Stimulated activated CD8-positive, alpha-beta memory T cell treated with anti-CD3 and anti-CD28 coated beads, Interleukin-15, amount 100 ng/mL, for 24 hours (primary cell): ENCODE data around the gene ADGRF5.
A peak's percentile ranks its signal among the peaks of the same experiment; 100 is the strongest.
"Not testable (repeated sequence)": the region's sequence is repeated elsewhere in the genome, so short reads cannot be mapped to it uniquely, and the experiment has no call there.

Experiments used
- DNase-seq: peaks from one replicate; pipeline ENCODE4 v3.0.0-alpha.2; 2020; ENCODE audit warnings: low read depth

The ADGRF5 gene

GRCh38 chr6:46894433-46894832, 27.3 kb downstream of the ADGRF5 start:
- no peak for DNase-seq

DNA sequence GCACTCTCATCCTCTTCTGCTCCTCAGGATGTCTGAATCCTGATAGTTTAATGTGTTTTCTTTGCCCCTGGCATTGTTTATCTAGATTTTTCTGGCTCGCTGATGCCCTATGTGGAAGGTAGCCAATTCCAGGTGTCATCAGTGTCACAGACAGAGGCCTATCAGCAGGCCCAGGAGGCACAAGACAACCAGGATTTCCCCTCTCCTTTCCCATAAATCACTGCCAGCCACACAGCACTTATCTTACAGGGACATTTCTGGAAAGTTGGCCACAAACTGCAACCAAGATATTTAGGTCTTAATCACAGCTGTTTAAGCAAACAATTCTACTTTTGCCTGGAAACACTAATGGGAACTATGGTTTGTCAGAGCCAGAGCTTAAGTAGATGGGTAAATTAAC, 28.1 kb downstream of the ADGRF5 start:
- no peak for DNase-seq

DNA sequence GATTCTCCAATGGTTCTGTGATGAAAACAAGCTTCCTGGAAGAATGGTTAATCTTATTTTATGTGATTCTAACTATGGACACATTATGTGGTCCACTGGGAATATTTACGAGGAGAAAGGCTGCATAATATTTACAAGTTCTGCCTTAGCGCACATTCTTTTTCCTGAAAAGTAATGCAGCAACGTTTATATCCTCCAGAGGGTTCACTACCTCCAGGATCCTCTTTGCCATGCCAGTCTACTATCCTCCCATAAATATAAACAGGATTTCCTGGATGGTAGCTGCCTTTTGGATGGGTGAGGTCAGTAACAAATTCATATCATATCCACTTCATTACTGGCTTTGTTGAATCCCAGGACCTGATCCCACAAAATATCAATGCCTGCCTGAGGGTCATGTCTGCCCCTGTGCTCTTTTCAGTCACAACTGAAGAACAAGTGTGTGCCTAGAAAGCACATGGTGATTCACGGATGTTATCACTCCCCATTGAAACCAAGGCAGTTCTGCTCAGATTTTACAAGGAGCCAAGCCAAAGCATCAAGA, 30.4 kb downstream of the ADGRF5 start:
- DNase-seq, result no peak

- no peak for DNase-seq
Measured at GRCh38 chr6:46888578-46888977, 33.2 kb downstream of the ADGRF5 start.

DNA sequence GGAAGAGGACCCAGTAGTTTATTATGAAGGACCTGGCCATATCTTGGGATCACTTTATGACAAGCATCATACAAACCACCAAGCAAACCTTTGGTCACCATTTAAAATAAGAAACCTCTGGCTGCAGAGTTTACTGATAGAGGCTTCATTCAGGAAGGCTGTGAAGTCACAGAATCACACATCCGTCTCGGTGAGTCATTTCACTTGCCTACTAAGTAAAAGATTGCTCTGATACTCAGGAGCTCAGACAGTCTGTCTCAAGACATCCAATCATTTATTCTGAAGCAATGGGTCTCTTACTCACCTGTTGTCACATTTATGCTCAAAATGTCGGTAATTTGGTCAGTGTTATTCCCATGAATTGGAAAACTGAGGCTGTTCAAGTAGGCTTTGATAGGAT, 33.7 kb downstream of the ADGRF5 start:
- no peak for DNase-seq

GRCh38 chr6:46882645-46883044, 39.1 kb downstream of the ADGRF5 start:
- DNase-seq, result no peak

DNA sequence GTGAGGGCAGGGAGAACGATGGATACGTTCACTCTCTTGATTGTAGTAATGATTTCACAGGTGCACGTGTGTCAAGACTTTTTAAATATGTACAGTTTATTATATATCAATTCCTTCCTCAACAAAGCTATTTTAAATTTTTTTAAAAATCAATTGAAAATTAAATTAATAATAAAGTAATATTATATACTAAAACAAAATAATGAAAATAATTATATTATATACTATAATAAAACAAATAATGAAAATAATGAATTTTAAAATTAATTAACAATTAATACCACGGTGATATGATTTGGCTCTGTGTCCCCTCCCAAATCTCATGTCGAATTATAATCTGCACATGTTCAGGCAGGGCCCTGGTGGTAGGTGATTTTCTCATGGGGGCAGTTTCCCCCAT, 42.7 kb downstream of the ADGRF5 start:
- no peak for DNase-seq

GRCh38 chr6:46876126-46876525, 45.6 kb downstream of the ADGRF5 start:
- DNase-seq, result no peak

- no peak for DNase-seq
Measured at GRCh38 chr6:46867411-46867810, 54.3 kb downstream of the ADGRF5 start.

DNA sequence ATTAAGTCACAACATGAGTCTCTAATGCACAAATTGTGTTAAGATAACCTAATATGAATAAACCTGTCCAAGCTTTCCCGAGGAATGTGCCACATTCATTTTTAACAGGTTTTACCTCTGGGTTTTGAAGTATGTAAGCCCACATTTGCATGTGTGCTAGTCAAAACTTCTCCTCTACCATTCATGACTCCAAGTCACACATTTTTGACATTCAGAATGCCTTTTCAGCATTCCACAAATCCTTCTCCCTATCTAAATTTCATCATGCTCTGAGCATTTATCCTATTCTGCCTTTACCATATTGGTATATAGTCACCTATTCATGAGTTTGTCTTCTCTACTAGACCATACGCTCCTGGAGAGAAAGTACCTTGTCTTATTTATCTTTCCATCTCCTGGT, 56.5 kb downstream of the ADGRF5 start:
- DNase-seq, result no peak

DNA sequence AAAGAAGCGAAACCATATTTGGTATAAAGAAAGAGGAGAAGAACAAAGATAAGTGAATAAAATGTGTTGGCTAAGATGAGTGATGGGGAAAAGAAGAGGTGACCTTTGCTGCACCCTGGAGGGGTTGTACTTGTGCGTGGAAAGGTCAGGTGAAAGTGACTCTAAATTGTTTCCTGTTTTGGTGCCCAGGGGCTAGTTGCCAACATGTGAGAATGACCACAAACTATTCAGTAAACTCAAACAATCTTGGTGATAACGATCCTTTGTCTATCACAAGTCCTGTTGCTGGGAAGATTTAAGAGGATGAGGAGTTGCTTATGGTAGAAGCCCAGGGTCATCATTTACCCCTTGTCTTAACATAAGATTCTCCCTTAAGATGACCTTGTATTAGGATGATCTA, 57.9 kb downstream of the ADGRF5 start:
- no peak for DNase-seq

DNA sequence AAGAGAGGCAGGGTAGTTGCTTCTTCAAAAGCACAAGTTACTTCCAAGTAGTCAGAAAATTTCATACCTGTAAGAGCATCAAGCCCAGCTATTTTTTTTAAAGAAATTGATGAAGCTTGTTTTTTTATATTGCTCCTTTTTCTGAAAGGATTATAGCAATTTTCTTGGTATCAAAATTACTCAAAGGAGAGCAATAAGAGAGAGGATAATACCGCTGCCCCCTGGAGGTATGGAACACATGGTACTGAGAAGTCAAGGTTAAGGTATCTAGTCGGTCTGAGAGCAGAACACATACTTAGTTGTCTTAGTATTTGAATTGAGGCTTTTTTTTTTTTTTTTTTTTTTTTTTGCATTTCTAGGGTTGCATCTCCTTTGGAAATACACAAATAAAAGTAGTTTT, 59.4 kb downstream of the ADGRF5 start:
- no peak for DNase-seq

GRCh38 chr6:46855966-46856365, 65.8 kb downstream of the ADGRF5 start:
- not testable (repeated sequence) for DNase-seq

GRCh38 chr6:46851576-46851975, 70.2 kb downstream of the ADGRF5 start:
- not testable (repeated sequence) for DNase-seq

DNA sequence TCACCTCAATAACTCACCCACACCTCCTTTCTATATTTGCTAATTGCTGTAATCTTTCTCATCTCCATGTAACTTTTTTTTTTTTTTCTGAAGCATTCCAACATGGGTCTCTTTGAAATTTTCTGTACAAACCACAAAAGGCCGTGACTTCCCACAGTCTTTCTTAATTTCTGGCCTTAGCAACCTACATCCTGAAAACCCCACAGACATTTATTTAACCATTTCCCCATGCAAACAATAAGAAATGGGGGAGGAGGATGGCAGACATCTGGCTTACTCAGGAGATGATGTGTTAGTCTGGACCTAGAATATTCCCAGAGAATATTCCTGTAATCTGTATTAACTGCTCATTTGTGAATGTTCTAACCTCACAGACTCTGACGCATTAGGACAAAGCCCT, 70.9 kb downstream of the ADGRF5 start:
- DNase-seq, result no peak

GRCh38 chr6:46849361-46849690, 72.4 kb downstream of the ADGRF5 start:
- DNase-seq, result no peak

DNA sequence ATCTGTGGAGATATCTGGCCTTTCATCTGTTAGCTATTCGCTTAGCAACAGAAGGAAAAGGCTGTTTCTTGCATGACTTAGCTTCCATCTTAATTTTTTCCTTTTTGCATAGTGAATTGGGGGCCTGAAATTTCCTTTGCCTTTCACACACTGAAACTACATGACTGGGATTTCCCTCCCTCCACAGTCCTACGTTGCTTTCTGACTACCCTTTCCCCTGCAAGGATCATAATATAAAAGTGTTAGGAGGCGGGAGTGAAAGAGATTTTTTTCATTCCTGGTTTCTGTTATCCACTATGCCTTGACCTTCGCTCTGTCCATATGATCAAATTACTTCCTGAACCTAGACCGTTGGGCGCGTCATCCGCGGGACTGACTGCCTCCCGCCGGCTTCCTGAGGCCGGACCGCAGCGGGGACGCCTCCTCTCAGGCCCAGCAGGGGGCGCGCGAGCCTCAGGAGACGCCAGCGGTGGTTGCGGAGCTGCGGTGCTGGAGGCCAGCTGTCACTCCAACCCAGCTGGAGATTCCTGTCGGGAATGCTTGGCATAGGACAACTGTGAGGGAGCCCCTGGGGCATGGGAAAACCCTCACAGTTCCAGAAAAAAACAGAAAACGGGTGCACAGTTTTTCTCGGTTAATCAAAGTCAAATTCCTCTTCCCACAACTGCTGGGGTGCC, 72.9 kb downstream of the ADGRF5 start:
- peak; percentile 47 for DNase-seq

- DNase-seq, result no peak
Measured at GRCh38 chr6:46845126-46845525, 76.6 kb downstream of the ADGRF5 start.

DNA sequence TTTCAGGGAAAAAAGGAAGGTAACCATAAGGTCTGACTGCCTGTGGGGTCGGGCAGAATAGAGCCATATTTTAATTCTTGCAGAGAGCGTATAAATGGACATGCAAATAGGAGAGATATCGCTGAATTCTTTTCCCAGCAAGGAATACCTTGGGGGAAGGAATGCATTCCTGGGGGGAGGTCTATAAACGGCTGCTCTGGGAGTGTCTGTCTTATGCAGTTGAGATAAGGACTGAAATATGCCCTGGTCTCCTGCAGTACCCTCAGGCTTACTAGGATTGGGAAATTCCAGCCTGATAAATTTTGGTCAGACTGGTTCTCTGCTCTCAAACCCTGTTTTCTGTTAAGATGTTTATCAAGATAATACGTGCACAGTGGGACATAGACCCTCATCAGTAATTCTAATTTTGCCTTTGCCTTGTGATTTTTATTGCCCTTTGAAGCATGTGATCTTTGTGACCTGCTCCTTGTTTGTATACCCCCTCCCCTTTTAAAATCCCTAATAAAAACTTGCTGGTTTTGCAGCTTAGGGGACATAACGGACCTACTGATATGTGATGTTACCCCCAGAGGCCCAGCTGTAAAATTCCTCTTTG, 79.4 kb downstream of the ADGRF5 start:
- not testable (repeated sequence) for DNase-seq

DNA sequence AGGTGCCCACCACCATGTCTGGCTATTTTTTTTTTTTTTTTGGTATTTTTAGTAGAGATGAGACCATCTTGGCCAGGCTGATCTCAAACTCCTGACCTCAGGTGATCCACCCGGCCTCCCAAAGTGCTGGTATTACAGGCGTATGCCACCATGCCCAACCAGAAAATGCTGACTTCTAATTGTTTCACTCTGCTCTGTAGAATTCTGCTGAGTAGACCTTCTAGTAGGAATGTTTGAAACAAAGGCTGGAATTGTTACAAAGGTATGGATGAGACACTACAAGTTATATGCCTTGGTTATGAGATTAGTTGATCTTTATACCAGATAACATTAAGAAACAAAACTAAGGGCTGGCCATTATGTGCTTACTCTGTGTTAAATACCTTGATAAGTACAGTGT, 83.7 kb downstream of the ADGRF5 start:
- no peak for DNase-seq

- not testable (repeated sequence) for DNase-seq
Measured at GRCh38 chr6:46834991-46835390, 86.7 kb downstream of the ADGRF5 start.

DNA sequence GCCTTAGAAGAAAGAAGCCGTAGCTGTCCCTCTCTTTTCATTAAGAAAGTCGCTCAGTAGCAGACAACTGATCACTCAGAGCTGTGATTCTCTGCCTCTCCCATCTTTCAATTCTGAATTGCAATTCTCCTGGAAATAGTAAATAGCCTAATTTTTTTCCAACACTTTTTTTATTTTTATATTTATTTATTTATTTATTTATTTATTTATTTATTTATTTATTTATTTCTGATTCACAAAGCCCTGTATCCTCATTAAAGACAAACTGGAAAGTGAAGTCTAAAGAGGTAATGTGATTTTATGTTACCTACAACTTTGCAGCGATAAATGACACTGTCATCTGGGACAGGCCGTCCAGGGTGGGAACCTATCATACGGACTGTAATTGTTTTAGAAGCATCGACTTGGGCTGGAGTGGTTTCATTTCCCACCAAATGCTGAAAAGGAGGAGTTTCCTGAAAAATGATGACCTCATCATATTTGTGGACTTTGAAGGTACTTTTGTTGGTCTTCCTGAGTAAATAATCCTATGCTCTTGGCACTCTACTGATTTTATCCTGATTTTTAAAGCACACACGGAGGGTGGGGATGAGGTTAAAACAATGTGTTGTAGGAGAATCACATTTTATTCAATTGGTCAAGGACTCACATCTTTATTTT, 87.4 kb downstream of the ADGRF5 start:
- DNase-seq, result not testable (repeated sequence)

DNA sequence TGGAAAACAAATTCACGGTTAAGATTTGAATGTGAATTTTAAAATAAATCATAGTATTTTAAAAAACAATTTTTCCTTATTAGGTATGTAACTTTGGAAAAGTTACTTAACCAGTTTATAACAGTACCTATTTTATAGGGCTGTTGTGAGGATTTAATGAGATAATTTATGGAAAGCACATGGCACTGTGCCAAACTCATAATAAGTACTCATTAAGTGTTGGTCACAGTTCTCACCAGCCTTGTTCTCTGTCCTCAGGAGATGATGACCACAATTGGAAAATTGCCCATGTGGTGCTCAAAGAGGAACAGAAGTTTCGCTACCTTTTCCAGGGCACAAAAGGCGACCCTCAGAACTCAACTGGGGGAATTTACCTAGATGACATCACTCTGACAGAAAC, 88.9 kb downstream of the ADGRF5 start:
- no peak for DNase-seq
